HepG2 (cell line): ENCODE results near the gene CYSTM1. TPM values are rescaled to one million over a fixed set of nuclear protein-coding genes. Genes with fewer than 3 reads are reported as not detected.

Experiments used
- ATAC-seq: fragments of 200-7000 bp; cut with Tn5 transposase; 3 replicates; pipeline ENCODE4 v1.9.1; 2020; ENCODE audit warnings: mild to moderate bottlenecking, moderate library complexity
- BruUV-seq: library from RNA; stranded (reverse); fragments of 400-500 nt; replicated peaks from 2 replicates; lab custom pipeline; 2021; lab: Mats Ljungman, UMichigan
- CTCF ChIA-PET: fragments of 300-600 bp; formaldehyde crosslinking; extraction: SDS; loops from one replicate; lab custom pipeline; 2021; ENCODE audit warnings: low total read pairs, inconsistent platforms, low intra/inter-chr PET ratio; lab: Yijun Ruan, JAX
- POLR2A ChIA-PET: fragments of 350-600 bp; sonication (Branson Sonifier 250); formaldehyde crosslinking; loops from one replicate; lab custom pipeline; 2020; ENCODE audit warnings: antibody characterized with exemption, inconsistent platforms; lab: Yijun Ruan, JAX
- DNase-seq: peaks from one replicate; pipeline ENCODE4 v3.0.0-alpha.2; 2015; ENCODE audit warnings: low spot score
- FAIRE-seq: peaks from 3 replicates; lab custom pipeline; 2011; peaks lifted over from hg19 to GRCh38; lab: Jason Lieb, UNC
- H2AFZ ChIP-seq: one replicate; pipeline ENCODE4 v1.6.1; 2011; ENCODE audit warnings: low read length, inconsistent platforms
- H3K27ac ChIP-seq: fragments of 300-600 bp; 3 replicates; pipeline ENCODE4 v1.8.0; 2011; ENCODE audit warnings: mixed run types, mild to moderate bottlenecking, mixed read lengths, low read length, inconsistent platforms; ENCODE audit not compliant: insufficient read depth; ENCODE audit errors: extremely low read length
- H3K27me3 ChIP-seq, 2 experiments: fragments of 200-600 bp in 1 of 2; 2 replicates in 1 of 2; 3 replicates in 1 of 2; pipeline versions ENCODE4 v1.6.0 to v1.8.0; 2011; ENCODE audit warnings: low read length in 2 of 2, mild to moderate bottlenecking in 2 of 2, moderate library complexity in 2 of 2, inconsistent platforms in 1 of 2; ENCODE audit not compliant: insufficient read depth in 2 of 2, control insufficient read depth in 1 of 2
- H3K36me3 ChIP-seq, 2 experiments: fragments of 200-600 bp in 1 of 2; replicated peaks in 1 of 2; 2 replicates in 1 of 2; 3 replicates in 1 of 2; pipeline versions ENCODE4 v1.5.1 to v1.8.0; 2011; ENCODE audit warnings: low read length in 2 of 2, inconsistent platforms in 1 of 2; ENCODE audit not compliant: insufficient read depth in 2 of 2, control insufficient read depth in 1 of 2
- H3K4me1 ChIP-seq: 2 replicates; pipeline ENCODE4 v1.5.1; 2012; ENCODE audit warnings: low read length, inconsistent platforms; ENCODE audit not compliant: insufficient read depth
- H3K4me2 ChIP-seq: 2 replicates; pipeline ENCODE4 v1.6.0; 2011; ENCODE audit warnings: low read depth, low read length, inconsistent platforms
- H3K4me3 ChIP-seq, 3 experiments: fragments of 200-600 bp in 1 of 3; sonication (generic), shearing (Covaris generic) in 1 of 3; replicated peaks in 1 of 3; 2 replicates each; pipeline ENCODE4 v1.5.1; 2011 to 2016; ENCODE audit warnings: low read length in 3 of 3, inconsistent platforms in 2 of 3, low read depth in 2 of 3, mild to moderate bottlenecking in 2 of 3, control low read depth in 1 of 3, mixed read lengths in 1 of 3; ENCODE audit not compliant: insufficient read depth in 1 of 3
- H3K79me2 ChIP-seq: one replicate; pipeline ENCODE4 v1.6.1; 2011; ENCODE audit warnings: low read length, inconsistent platforms; ENCODE audit not compliant: insufficient read depth
- H3K9ac ChIP-seq: 2 replicates; pipeline ENCODE4 v1.6.0; 2011; ENCODE audit warnings: mild to moderate bottlenecking, low read depth, low read length, inconsistent platforms; ENCODE audit not compliant: insufficient read depth
- H3K9me3 ChIP-seq: 2 replicates; pipeline ENCODE4 v1.5.1; 2012; ENCODE audit warnings: mild to moderate bottlenecking, low read length
- H4K20me1 ChIP-seq: 2 replicates; pipeline ENCODE4 v1.6.0; 2011; ENCODE audit warnings: inconsistent platforms, mild to moderate bottlenecking, low read length, moderate library complexity; ENCODE audit not compliant: insufficient read depth
- GTF3A ChIP-seq: sonication (generic); formaldehyde crosslinking; conservative IDR thresholded peaks from 2 replicates; pipeline ENCODE4 v1.4.0; 2020; ENCODE audit warnings: mild to moderate bottlenecking, missing genetic modification reagents
- KDM2A ChIP-seq: sonication (generic); formaldehyde crosslinking; IDR thresholded peaks from 2 replicates; pipeline ENCODE4 v1.4.0; 2020; ENCODE audit warnings: low read depth, missing genetic modification reagents, borderline replicate concordance
- KDM4B ChIP-seq: sonication (generic); formaldehyde crosslinking; IDR thresholded peaks from 2 replicates; pipeline ENCODE4 v1.4.0; 2020; ENCODE audit warnings: missing genetic modification reagents
- PHF21A ChIP-seq: sonication (generic); formaldehyde crosslinking; IDR thresholded peaks from 2 replicates; pipeline ENCODE4 v1.5.0; 2020; ENCODE audit warnings: mild to moderate bottlenecking, missing genetic modification reagents
- SMARCE1 ChIP-seq: fragments of 450-650 bp; IDR thresholded peaks from 2 replicates; pipeline ENCODE4 v1.6.1; 2017; ENCODE audit warnings: borderline replicate concordance
- ZNF232 ChIP-seq: sonication (generic); formaldehyde crosslinking; IDR thresholded peaks from 2 replicates; pipeline ENCODE4 v1.4.0; 2020; ENCODE audit warnings: missing genetic modification reagents, borderline replicate concordance
- ZNF644 ChIP-seq: IDR thresholded peaks from 2 replicates; pipeline ENCODE4 v1.6.1; 2016; ENCODE audit warnings: low read depth
- ZNF790 ChIP-seq: sonication (generic); formaldehyde crosslinking; IDR thresholded peaks from 2 replicates; pipeline ENCODE4 v1.8.0; 2022; ENCODE audit warnings: missing genetic modification reagents, mild to moderate bottlenecking, borderline replicate concordance
- ZNF879 ChIP-seq: sonication (generic); formaldehyde crosslinking; IDR thresholded peaks from 2 replicates; pipeline ENCODE4 v1.8.1; 2023; ENCODE audit warnings: missing genetic modification reagents
- ZSCAN9 ChIP-seq: IDR thresholded peaks from 2 replicates; pipeline ENCODE4 v1.6.1; 2016; ENCODE audit warnings: borderline replicate concordance
- WGBS: methylation state at CpG from one replicate; pipeline ENCODE4 v1.1.6; 2017; ENCODE audit warnings: low lambda C conversion rate; 5-methylcytosine and 5-hydroxymethylcytosine counted together
- in situ Hi-C: cut with HindIII; loops from 2 replicates; pipeline ENCODE4 v1.10.0; 2017; ENCODE audit warnings: low pct_unique_long_range_greater_than_20kb; ENCODE audit not compliant: extremely low pct_ligation_motif_present
- intact Hi-C: fragments of 100-400 bp; cut with micrococcal nuclease; formaldehyde crosslinking; loops from one replicate; pipeline ENCODE4 v1.10.0; 2022; ENCODE audit not compliant: unreplicated experiment
- polyA plus RNA-seq, 8 experiments: library from polyadenylated mRNA; depleted of rRNA in 3 of 8; stranded (reverse) in 7 of 8; unstranded in 1 of 8; fragments of >200 nt; fragmentation: Illumina TruSeq in 4 of 8; extraction: Trizol in 4 of 8; gene quantifications; 2 replicates each; pipeline versions ENCODE4 v1.2.1 to v1.2.3, GENCODE V29; 2011 to 2016; ENCODE audit warnings: low read depth in 4 of 8, missing spikeins in 1 of 8, mixed read lengths in 1 of 8; ENCODE audit not compliant: insufficient read depth in 1 of 8
- total RNA-seq, 5 experiments: library from RNA; depleted of rRNA; stranded (reverse); fragments of >200 nt; fragmentation: Illumina TruSeq; extraction: Trizol; gene quantifications; 2 replicates each; pipeline ENCODE4 v1.2.3, GENCODE V29; 2016; ENCODE audit warnings: low read depth in 1 of 5
- TF ChIP-seq, protein P1 (sequence below): sonication (generic); formaldehyde crosslinking; IDR thresholded peaks from 2 replicates; pipeline ENCODE4 v1.8.1; 2023; ENCODE audit warnings: missing genetic modification reagents, mild to moderate bottlenecking, borderline replicate concordance
- TF ChIP-seq, protein P2 (sequence below): sonication (generic); formaldehyde crosslinking; IDR thresholded peaks from 2 replicates; pipeline ENCODE4 v1.8.1; 2022; ENCODE audit warnings: low read depth, mild to moderate bottlenecking, missing genetic modification reagents
- TF ChIP-seq, protein P3 (sequence below): sonication (generic); formaldehyde crosslinking; IDR thresholded peaks from 2 replicates; pipeline ENCODE4 v1.8.0; 2022; ENCODE audit warnings: low read depth, missing genetic modification reagents
- TF ChIP-seq, protein P4 (sequence below): sonication (generic); formaldehyde crosslinking; IDR thresholded peaks from 2 replicates; pipeline ENCODE4 v1.4.0; 2020; ENCODE audit warnings: missing genetic modification reagents
- TF ChIP-seq, protein P5 (sequence below): sonication (generic); formaldehyde crosslinking; IDR thresholded peaks from 2 replicates; pipeline ENCODE4 v1.5.0; 2020; ENCODE audit warnings: mild to moderate bottlenecking, missing genetic modification reagents, moderate library complexity

Gene CYSTM1
- total and polyA plus RNA-seq, 2 of the 13 experiments (the other 11 are each of a cell fraction or from before 2014, with no cell fraction given): 40.0 to 73.4 TPM

DNA sequence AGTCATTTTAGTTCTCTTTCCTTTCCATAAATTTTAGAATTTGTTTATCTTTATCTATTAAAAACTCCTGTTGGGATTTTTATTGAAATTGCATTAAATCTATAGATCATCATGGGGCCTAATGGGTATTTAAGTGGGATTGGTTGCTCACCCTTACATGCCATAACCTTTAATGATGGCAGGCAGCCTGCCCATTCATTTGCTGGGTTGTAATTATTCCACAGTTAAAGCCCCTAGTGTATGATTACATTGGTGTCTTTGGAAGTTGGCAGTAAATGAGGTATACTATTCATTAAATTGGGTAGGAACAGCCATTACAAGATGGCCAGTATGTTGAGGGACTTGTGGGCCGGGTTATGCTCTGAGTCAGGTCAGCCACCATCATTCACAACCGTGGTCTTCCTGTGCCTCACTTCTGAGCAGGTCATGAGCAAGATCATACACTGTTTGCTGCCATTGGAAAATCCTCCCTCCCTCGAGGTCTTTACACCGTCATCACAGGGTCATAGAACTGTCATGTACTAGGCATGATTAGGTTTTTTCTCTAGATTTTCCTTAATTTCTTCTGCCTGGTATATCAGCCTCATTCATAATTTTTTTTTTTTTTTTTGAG lies 59.5 kb downstream of the CYSTM1 start:
- ChIA-PET CTCF (no interaction called here), POLR2A (no interaction called here)
- ATAC-seq: no peak
- Histone ChIP-seq H3K9me3 (no peaks in the 10 kb centered on the region), H3K27me3 (no peaks in the 10 kb centered on the region), H3K36me3 (no peaks in the 10 kb centered on the region; a peak in 1 of 5 replicates), H4K20me1 (no peaks in the 10 kb centered on the region), H3K4me1 (peaks cover 35% of the 10 kb centered on the region), H3K27ac (no peak overlapping the region), H3K79me2 (peaks cover 3% of the 10 kb centered on the region), H3K9ac (no peak overlapping the region), H3K4me2 (no peak overlapping the region), H3K4me3 (no peak overlapping the region), H2AFZ (no peak overlapping the region)
- no TSS peak for BruUV-seq
- in situ Hi-C loops (no loop called here), intact Hi-C loops (no loop called here)
- no peak for TF ChIP-seq ZNF790 (CRISPR knock-in tag)
- TF ChIP-seq ZNF879: no peak
- TF ChIP-seq SMARCE1: no peak
- no peak for TF ChIP-seq ZSCAN9 (CRISPR knock-in tag)
- TF ChIP-seq PHF21A (CRISPR knock-in tag): no peak
- no peak for TF ChIP-seq ZNF232 (CRISPR knock-in tag)
- TF ChIP-seq, protein P1, sequence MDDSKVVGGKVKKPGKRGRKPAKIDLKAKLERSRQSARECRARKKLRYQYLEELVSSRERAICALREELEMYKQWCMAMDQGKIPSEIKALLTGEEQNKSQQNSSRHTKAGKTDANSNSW (CRISPR knock-in tag): no peak
- TF ChIP-seq, protein P2, sequence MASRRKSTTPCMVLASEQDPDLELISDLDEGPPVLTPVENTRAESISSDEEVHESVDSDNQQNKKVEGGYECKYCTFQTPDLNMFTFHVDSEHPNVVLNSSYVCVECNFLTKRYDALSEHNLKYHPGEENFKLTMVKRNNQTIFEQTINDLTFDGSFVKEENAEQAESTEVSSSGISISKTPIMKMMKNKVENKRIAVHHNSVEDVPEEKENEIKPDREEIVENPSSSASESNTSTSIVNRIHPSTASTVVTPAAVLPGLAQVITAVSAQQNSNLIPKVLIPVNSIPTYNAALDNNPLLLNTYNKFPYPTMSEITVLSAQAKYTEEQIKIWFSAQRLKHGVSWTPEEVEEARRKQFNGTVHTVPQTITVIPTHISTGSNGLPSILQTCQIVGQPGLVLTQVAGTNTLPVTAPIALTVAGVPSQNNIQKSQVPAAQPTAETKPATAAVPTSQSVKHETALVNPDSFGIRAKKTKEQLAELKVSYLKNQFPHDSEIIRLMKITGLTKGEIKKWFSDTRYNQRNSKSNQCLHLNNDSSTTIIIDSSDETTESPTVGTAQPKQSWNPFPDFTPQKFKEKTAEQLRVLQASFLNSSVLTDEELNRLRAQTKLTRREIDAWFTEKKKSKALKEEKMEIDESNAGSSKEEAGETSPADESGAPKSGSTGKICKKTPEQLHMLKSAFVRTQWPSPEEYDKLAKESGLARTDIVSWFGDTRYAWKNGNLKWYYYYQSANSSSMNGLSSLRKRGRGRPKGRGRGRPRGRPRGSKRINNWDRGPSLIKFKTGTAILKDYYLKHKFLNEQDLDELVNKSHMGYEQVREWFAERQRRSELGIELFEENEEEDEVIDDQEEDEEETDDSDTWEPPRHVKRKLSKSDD (CRISPR knock-in tag): no peak
- TF ChIP-seq ZNF644 (CRISPR knock-in tag): no peak
- TF ChIP-seq KDM4B (CRISPR knock-in tag): no peak
- TF ChIP-seq, protein P3, sequence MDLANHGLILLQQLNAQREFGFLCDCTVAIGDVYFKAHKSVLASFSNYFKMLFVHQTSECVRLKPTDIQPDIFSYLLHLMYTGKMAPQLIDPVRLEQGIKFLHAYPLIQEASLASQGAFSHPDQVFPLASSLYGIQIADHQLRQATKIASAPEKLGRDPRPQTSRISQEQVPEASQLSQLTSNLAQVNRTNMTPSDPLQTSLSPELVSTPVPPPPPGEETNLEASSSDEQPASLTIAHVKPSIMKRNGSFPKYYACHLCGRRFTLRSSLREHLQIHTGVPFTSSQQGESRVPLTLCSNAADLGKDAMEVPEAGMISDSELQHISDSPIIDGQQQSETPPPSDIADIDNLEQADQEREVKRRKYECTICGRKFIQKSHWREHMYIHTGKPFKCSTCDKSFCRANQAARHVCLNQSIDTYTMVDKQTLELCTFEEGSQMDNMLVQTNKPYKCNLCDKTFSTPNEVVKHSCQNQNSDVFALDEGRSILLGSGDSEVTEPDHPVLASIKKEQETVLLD (CRISPR knock-in tag): no peak
- no peak for TF ChIP-seq GTF3A (CRISPR knock-in tag)
- TF ChIP-seq KDM2A: no peak
- TF ChIP-seq, protein P4, sequence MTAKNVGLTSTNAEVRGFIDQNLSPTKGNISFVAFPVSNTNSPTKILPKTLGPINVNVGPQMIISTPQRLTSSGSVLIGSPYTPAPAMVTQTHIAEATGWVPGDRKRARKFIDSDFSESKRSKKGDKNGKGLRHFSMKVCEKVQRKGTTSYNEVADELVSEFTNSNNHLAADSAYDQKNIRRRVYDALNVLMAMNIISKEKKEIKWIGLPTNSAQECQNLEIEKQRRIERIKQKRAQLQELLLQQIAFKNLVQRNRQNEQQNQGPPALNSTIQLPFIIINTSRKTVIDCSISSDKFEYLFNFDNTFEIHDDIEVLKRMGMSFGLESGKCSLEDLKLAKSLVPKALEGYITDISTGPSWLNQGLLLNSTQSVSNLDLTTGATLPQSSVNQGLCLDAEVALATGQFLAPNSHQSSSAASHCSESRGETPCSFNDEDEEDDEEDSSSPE (CRISPR knock-in tag): no peak
- TF ChIP-seq, protein P5, sequence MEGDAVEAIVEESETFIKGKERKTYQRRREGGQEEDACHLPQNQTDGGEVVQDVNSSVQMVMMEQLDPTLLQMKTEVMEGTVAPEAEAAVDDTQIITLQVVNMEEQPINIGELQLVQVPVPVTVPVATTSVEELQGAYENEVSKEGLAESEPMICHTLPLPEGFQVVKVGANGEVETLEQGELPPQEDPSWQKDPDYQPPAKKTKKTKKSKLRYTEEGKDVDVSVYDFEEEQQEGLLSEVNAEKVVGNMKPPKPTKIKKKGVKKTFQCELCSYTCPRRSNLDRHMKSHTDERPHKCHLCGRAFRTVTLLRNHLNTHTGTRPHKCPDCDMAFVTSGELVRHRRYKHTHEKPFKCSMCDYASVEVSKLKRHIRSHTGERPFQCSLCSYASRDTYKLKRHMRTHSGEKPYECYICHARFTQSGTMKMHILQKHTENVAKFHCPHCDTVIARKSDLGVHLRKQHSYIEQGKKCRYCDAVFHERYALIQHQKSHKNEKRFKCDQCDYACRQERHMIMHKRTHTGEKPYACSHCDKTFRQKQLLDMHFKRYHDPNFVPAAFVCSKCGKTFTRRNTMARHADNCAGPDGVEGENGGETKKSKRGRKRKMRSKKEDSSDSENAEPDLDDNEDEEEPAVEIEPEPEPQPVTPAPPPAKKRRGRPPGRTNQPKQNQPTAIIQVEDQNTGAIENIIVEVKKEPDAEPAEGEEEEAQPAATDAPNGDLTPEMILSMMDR (CRISPR knock-in tag): no peak
- FAIRE-seq: no peak
- no peak for DNase-seq
- WGBS: 98% methylated on average over 3 of the region's 4 CpGs
